Prostate gland (tissue), 2 donors: ENCODE measurements around the gene GRHL1.
"Not testable (repeated sequence)": the region's sequence is repeated elsewhere in the genome, so short reads cannot be mapped to it uniquely, and the experiment has no call there.

ENCODE experiments used
- CTCF ChIP-seq, 4 experiments: fragments of 200-600 bp in 2 of 4; fragments of 450-650 bp in 2 of 4; sonication (generic) in 2 of 4; IDR thresholded peaks; 1 replicate in 3 of 4; 2 replicates in 1 of 4; pipeline ENCODE4 v1.5.1; 2016 to 2019; ENCODE audit warnings: antibody characterized with exemption in 4 of 4, mild to moderate bottlenecking in 2 of 4, moderate library complexity in 2 of 4
- POLR2AphosphoS5 ChIP-seq: sonication (generic); formaldehyde crosslinking; IDR thresholded peaks from one replicate; pipeline ENCODE4 v1.6.1; 2017; ENCODE audit warnings: antibody characterized with exemption

GRCh38 chr2:10010861-10011605 is 59.5 kb downstream of the GRHL1 start:
- TF ChIP-seq POLR2AphosphoS5; CTCF (IDR thresholded peaks at IDR 0.05): not testable (repeated sequence)
